ENCODE data around the gene TMEM143. TPM values are rescaled to one million over a fixed set of nuclear protein-coding genes. Genes with fewer than 3 reads are reported as not detected.

TMEM143 gene
- total RNA-seq, 1 donor from 2014 or later, result 11.2 TPM

Other genes with a start within 250 kb of the TMEM143 start
- gene LIG1, start 193.6 kb downstream of the TMEM143 start, total RNA-seq, result 16.9 TPM
- 10.7 TPM for gene ZSWIM9, start 193.3 kb downstream of the TMEM143 start, total RNA-seq
- 82.8 TPM for gene CARD8, start 108.0 kb downstream of the TMEM143 start, total RNA-seq
- gene ZNF114, start 93.9 kb downstream of the TMEM143 start, total RNA-seq, result 1.1 TPM
- gene EMP3, start 38.4 kb downstream of the TMEM143 start, total RNA-seq, result 119 TPM
- gene SYNGR4, start 427 bp upstream of the TMEM143 start, total RNA-seq, result not detected
- gene KDELR1, start 27.6 kb upstream of the TMEM143 start, total RNA-seq, result 104 TPM
- gene GRIN2D, start 29.7 kb upstream of the TMEM143 start, total RNA-seq, result 1.1 TPM
- 23.4 TPM for gene GRWD1, start 82.0 kb upstream of the TMEM143 start, total RNA-seq
- 0.71 TPM for gene KCNJ14, start 91.6 kb upstream of the TMEM143 start, total RNA-seq
- gene CYTH2, start 105.4 kb upstream of the TMEM143 start, total RNA-seq, result 62.7 TPM
- 0.76 TPM for gene LMTK3, start 147.9 kb upstream of the TMEM143 start, total RNA-seq
- gene SULT2B1, start 188.2 kb upstream of the TMEM143 start, total RNA-seq, result not detected
- gene SPACA4, start 242.8 kb upstream of the TMEM143 start, total RNA-seq, result not detected